SK-N-MC (cell line): ENCODE data around the gene RAB24.
"Not testable (repeated sequence)": the region's sequence is repeated elsewhere in the genome, so short reads cannot be mapped to it uniquely, and the experiment has no call there.

ENCODE experiments used
- DNase-seq: peaks from one replicate; pipeline ENCODE4 v3.0.0-alpha.2; 2011; ENCODE audit warnings: low read depth, low spot score
- H3K27ac ChIP-seq: fragments of 200-600 bp; sonication (generic); 2 replicates; pipeline ENCODE4 v1.5.1; 2016; ENCODE audit warnings: mixed run types
- H3K36me3 ChIP-seq: fragments of 200-600 bp; sonication (generic); 2 replicates; pipeline ENCODE4 v1.6.1; 2017; ENCODE audit warnings: antibody characterized with exemption, low read length, mixed read lengths; ENCODE audit not compliant: insufficient read depth
- H3K4me3 ChIP-seq: fragments of 200-600 bp; sonication (generic); 2 replicates; pipeline ENCODE4 v1.5.1; 2016
- H3K9ac ChIP-seq: fragments of 200-600 bp; sonication (generic); 2 replicates; pipeline ENCODE4 v1.8.0; 2017; ENCODE audit warnings: mixed run types, mixed read lengths; ENCODE audit not compliant: insufficient read length
- H3K9me3 ChIP-seq: fragments of 200-600 bp; sonication (generic); 2 replicates; pipeline ENCODE4 v1.6.1; 2017; ENCODE audit warnings: low read depth, mild to moderate bottlenecking, antibody characterized with exemption, low read length, moderate library complexity, mixed read lengths
- EZH2 ChIP-seq: fragments of 200-600 bp; sonication (generic); IDR thresholded peaks from one replicate; pipeline ENCODE4 v1.6.1; 2017; ENCODE audit warnings: antibody characterized with exemption
- FOXP2 ChIP-seq: optimal IDR thresholded peaks from 2 replicates; pipeline ENCODE3; 2011; ENCODE audit warnings: mild to moderate bottlenecking, moderate library complexity; ENCODE audit not compliant: insufficient read depth; ENCODE audit errors: extremely low read length, control extremely low read depth
- POLR2AphosphoS5 ChIP-seq: IDR thresholded peaks from 2 replicates; pipeline ENCODE4 v1.6.1; 2012; ENCODE audit warnings: mild to moderate bottlenecking, low read depth, low read length, borderline replicate concordance

RAB24 gene

DNA sequence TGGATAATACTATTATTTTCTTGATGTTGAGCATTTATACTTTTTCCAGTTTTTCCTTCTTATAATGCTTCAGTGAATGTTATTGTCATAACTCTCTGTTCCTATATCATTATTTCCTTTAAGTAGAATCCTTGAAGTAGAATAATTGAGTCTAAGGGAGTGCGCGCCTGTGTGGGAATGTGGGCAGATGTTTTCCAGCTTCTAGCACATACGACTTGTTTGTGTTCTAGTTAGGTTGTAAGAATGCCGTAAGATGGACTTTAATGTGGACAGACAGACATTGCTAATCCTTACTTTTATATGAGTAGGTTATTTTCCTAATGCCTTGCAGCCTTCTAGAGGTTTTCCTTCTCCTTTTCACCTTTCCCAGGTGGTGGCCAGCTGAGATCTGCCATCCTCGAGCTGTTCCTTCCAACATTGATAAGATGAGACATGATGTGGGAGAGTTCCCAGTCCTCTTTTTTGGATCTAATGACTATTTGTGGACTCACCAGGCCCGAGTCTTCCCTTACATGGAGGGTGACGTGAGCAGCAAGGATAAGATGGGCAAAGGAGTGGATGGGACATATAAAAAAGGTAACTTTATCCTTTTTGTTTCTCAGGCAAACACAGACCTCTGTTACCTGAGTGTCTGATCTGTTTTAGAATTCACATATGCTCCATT is 34.2 kb downstream of the RAB24 start:
- H3K27ac ChIP-seq: no peak overlapping the region
- H3K36me3 ChIP-seq: peaks cover 50% of the 10 kb centered on the region
- no peaks in the 10 kb centered on the region for H3K9me3 ChIP-seq
- DNase-seq: no peak
- TF ChIP-seq EZH2 (no peak), POLR2AphosphoS5 (no peak), FOXP2 (no peak)
- H3K9ac ChIP-seq: no peak overlapping the region
- H3K4me3 ChIP-seq: no peak overlapping the region

DNA sequence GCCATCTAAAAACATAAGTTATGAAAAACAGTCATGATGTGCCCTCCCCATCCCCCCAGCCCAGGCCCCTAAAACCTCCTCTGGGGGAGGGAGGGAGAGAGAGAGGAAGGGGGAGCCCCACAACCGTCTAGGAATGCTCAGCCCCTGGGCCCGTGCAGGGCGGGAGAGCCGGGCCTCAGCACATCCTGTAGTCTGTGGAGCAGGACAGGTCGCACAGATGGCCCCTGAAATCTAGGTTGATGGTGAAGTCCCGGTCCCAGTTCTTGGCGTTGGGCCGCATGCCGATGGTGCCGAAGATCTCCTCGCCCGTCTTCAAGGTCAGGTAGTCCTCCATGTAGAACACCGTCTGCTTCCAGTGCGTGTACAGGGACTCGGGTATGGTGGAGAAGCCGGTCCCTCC is 38.1 kb downstream of the RAB24 start:
- H3K36me3 ChIP-seq: peaks cover 55% of the 10 kb centered on the region

DNA sequence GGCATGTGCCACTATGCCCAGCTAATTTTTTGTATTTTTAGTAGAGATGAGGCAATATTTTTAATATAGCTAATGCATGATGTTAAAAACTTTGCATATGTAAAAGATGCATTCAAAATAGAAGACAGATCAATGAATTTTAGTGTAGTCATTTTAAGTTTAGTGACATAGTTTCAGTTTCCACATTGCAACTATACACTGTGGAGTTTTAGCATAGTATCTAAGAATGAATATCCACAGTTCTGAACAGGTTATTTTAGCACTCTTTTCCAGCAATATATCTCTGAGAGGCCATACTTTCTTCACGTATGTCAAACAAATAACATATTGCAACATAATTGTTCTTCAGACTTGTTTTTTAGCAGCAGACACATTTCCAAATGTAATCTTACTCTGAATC is 39.3 kb downstream of the RAB24 start:
- no peak for DNase-seq
- TF ChIP-seq FOXP2 (no peak), POLR2AphosphoS5 (no peak), EZH2 (no peak)
- no peak overlapping the region for H3K9ac ChIP-seq
- H3K36me3 ChIP-seq: peaks cover 54% of the 10 kb centered on the region
- no peak overlapping the region for H3K4me3 ChIP-seq
- H3K9me3 ChIP-seq: no peaks in the 10 kb centered on the region
- H3K27ac ChIP-seq: no peak overlapping the region

More for the DNA sequence above, 38.1 kb downstream of the RAB24 start:
- no peaks in the 10 kb centered on the region for H3K9me3 ChIP-seq
- H3K9ac ChIP-seq: no peak overlapping the region
- TF ChIP-seq FOXP2 (no peak), POLR2AphosphoS5 (no peak), EZH2 (no peak)
- H3K4me3 ChIP-seq: no peak overlapping the region
- no peak for DNase-seq
- H3K27ac ChIP-seq: no peak overlapping the region

DNA sequence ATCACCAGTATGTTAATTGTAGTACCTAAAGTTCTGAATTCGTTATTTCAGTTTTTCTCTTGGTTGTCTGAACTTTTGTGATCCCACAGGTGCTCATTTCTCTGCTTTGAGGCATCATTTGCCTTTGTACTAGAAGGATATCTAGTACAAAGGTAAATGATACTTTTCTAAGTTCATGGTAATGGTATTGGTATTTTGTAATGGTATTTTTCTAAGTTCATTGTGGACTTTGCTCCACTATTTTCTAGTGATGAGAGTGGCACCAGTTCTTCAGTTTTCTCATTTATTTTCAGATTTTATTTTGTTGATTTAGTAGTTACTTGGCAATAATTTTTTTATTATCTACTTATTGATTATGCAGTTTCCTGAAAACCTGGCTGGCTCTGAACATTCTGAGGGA is 42.0 kb downstream of the RAB24 start:
- DNase-seq: no peak
- Histone ChIP-seq H3K4me3 (no peak overlapping the region), H3K27ac (no peak overlapping the region), H3K9ac (no peak overlapping the region), H3K36me3 (peaks cover 59% of the 10 kb centered on the region), H3K9me3 (no peaks in the 10 kb centered on the region)
- TF ChIP-seq EZH2 (no peak), FOXP2 (no peak), POLR2AphosphoS5 (no peak)

DNA sequence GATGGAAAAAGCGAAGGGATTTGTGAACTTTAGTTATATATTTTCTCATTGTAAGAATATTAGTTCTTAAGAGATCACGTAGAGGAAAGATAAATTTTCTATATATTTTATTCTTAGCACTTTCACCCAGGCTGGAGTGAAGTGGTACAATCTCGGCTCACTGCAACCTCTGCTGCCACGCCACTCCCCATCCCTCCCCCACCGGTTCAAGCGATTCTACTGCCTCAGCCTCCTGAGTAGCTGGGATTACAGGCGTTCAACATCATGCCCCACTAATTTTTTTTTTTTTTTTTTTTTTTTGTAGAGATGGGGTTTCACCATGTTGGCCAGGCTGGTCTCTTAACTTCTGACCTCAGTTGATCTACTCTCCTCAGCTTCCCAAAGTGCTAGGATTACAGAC is 42.6 kb downstream of the RAB24 start:
- Histone ChIP-seq H3K9me3 (no peaks in the 10 kb centered on the region), H3K27ac (no peak overlapping the region), H3K4me3 (no peak overlapping the region), H3K36me3 (peaks cover 57% of the 10 kb centered on the region), H3K9ac (no peak overlapping the region)
- TF ChIP-seq EZH2: no peak
- no peak for TF ChIP-seq FOXP2
- no peak for TF ChIP-seq POLR2AphosphoS5
- no peak for DNase-seq

DNA sequence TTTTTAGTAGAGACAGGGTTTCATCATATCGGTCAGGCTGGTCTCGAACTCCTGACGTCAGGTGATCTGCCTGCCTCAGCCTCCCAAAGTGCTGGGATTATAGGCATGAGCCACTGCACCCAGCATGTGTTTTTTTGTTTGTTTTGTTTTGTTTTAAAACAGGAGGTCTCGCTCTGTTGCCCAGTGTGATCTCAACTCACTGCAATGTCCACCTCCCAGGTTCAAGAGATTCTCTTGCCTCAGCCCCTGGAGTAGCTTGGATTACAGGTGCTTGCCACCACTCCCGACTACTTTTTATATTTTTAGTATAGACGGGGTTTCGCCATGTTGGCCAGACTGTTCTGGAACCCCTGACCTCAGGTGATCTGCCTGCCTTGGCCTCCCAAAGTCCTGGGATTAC is 44.8 kb downstream of the RAB24 start:
- peaks cover 57% of the 10 kb centered on the region for H3K36me3 ChIP-seq
- not testable (repeated sequence) for H3K9me3 ChIP-seq, H3K27ac ChIP-seq, H3K9ac ChIP-seq, DNase-seq, H3K4me3 ChIP-seq

DNA sequence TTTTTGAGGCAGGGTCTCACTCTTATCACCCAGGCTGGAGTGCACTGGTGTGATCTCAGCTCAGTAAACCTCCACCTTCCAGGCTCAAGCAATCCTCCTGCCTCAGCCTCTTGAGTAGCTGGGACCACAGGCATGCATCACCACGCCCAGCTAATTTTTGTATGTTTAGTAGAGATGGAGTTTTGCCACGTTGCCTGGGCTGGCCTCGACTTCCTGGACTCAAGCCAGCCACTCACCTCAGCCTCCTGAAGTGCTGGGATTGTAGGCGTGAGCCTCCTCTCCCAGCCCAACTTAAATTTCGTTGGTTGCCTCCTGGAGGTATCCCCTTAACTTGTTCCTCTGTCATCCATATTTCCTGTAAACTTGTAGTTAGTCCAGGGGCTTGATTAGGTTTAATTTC is 47.2 kb downstream of the RAB24 start:
- Histone ChIP-seq H3K9me3 (no peaks in the 10 kb centered on the region), H3K36me3 (peaks cover 62% of the 10 kb centered on the region), H3K4me3 (no peak overlapping the region), H3K9ac (no peak overlapping the region), H3K27ac (no peak overlapping the region)
- TF ChIP-seq EZH2 (no peak), POLR2AphosphoS5 (no peak), FOXP2 (no peak)
- DNase-seq: no peak

DNA sequence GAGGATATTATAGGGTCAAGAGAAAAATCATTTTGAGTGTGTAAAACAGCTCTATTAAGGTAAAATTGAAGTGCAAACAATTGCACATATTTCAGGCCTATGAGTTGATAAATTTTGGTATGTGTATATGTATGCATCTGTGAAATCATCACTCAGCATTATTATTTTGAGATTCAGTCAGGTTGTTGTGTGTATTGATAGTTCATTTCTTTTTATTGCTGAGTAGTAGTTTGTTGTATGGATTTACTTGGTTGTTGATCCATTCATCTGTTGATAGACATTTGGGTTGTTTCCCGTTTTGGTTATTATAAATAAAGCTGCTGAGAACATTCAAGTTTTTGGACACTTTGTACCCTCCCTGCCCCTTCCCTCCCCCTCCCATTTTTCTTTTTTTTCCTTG is 50.3 kb downstream of the RAB24 start:
- H3K36me3 ChIP-seq: peaks cover 39% of the 10 kb centered on the region
- no peaks in the 10 kb centered on the region for H3K9me3 ChIP-seq
- no peak for DNase-seq
- no peak overlapping the region for H3K27ac ChIP-seq
- H3K4me3 ChIP-seq: no peak overlapping the region
- TF ChIP-seq FOXP2: no peak
- TF ChIP-seq POLR2AphosphoS5: no peak
- no peak for TF ChIP-seq EZH2
- H3K9ac ChIP-seq: no peak overlapping the region
